GM21423 (cell line): ENCODE data around the gene DNM3.

Experiments used
- ATAC-seq: cut with Tn5 transposase; IDR thresholded peaks from one replicate; pipeline ENCODE4 v1.9.1; 2021; ENCODE audit warnings: mild to moderate bottlenecking, moderate library complexity; ENCODE audit not compliant: unreplicated experiment

Gene DNM3

DNA sequence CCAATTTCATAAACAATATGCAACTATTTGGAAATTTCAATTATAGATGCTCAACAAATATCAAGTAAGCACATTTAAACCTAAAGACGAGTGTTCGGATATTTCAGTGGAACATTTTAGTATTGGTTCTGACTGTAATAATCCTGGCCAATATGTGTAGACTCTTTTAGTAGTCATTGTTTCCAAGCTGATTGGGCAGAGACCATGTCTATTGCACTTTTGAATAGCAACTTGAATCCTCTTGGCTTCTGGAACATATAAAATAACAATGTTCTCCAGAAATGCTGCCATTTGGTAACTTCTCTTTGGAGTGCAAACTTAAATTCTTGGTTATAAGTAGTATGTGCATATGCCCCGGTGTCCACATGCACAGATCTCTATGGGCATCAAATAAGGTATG lies 373.7 kb downstream of the DNM3 start:
- ATAC-seq: no peak

- ATAC-seq: no peak
These were observed 378.7 kb downstream of the DNM3 start for GRCh38 chr1:172219966-172220365.

- no peak for ATAC-seq
These were observed 379.1 kb downstream of the DNM3 start for GRCh38 chr1:172220376-172220775.

DNA sequence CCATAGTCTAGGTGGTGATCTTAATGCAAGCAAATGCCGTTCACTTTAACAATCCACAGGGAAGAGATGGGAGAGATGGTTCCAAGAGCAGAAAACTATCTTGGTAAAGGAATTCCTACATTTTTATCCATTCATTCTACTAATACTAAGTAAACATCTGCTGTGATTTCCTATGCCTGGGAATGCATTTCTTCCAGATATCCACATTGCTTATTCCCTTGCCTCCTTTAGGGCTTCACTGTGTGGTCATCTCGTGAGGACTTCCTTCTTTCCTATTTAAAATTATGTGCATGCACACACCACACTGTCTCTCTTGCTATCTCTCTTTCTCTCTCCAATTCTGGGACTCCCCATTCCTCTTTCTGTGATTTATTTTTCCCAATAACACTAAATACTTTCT lies 380.1 kb downstream of the DNM3 start:
- ATAC-seq: no peak

GRCh38 chr1:172224871-172225270 lies 383.6 kb downstream of the DNM3 start:
- ATAC-seq: no peak

GRCh38 chr1:172229942-172230341 lies 388.6 kb downstream of the DNM3 start:
- ATAC-seq: no peak

- no peak for ATAC-seq
These were observed 389.2 kb downstream of the DNM3 start for GRCh38 chr1:172230526-172230925.

DNA sequence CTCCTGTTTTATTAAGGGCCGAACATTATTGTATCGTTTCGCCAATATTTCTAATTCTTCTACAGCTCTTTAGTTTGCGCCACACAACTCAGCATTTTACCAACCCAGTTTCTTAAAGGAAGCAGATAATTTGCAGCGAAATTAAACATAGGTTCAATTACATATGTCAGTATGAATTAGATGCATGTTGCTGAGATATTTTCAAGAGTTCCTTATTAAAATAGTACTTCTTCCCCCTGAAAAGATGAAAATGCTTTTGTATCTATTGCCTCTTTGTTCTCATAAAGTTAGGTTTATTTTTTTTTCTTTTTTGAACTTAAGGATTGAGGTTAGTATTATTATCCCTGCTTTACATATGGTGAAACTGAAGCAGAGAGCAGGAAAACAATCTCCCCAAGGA lies 395.7 kb downstream of the DNM3 start:
- ATAC-seq: no peak

- no peak for ATAC-seq
These were observed 396.9 kb downstream of the DNM3 start for GRCh38 chr1:172238158-172238557.

DNA sequence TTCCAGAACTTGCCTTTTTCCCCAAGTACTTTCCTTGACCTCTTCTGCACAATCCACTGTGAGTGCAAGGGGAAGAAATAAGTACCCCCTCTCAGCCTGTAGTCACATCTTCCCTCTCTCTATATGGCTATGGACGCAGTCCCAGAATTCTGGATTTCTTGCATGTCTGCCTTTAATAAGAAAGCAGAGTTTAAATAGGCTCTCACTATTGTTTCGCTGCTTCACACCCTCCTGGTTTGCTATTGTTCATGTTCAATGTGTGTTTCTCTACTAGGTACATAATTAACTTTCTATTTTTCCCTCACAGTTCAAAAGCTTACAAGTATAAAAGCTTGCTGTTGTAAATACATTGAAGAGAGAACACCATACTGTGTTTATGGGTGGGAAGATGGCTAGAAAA lies 397.7 kb downstream of the DNM3 start:
- ATAC-seq: no peak

- no peak for ATAC-seq
These were observed 398.6 kb downstream of the DNM3 start for GRCh38 chr1:172239901-172240300.

DNA sequence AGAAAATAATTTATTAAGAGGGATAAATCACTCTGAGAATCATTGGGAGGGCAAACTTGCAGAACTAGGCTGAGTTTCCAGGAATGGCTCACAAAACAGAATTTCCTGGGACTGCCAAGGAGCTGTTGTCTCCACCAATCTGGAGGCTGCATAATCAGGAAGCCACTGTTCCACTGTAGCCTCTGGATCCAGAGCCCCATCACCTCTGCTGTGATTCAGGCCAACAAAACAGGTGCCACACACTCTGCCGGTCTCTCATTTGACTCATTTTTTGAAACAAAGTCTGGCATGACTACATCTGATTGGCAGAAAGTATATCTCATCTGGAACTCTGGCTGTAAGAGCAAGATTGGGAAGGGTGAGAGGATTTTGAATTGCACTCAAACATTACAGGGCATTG lies 400.2 kb downstream of the DNM3 start:
- ATAC-seq: no peak

GRCh38 chr1:172244865-172245264 lies 403.6 kb downstream of the DNM3 start:
- ATAC-seq: no peak

DNA sequence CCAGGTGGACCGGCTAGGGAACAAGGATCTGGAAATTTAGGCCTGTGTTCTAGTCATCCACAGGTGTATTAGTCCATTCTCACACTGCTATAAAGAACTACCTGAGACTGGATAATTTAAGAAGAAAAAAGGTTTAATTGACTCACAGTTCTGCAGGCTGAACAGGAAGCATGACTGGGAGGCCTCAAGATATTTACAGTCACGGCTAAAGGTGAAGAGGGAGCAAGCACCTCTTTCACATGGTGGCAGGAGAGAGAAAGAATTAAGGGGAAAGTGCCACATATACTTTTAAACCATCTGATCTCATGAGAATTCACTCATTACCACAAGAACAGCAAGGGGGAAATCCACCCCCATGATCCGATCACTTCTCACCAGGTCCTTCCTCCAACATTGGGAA lies 404.5 kb downstream of the DNM3 start:
- ATAC-seq: no peak

GRCh38 chr1:172246521-172247390 lies 405.5 kb downstream of the DNM3 start:
- ATAC-seq: no peak

DNA sequence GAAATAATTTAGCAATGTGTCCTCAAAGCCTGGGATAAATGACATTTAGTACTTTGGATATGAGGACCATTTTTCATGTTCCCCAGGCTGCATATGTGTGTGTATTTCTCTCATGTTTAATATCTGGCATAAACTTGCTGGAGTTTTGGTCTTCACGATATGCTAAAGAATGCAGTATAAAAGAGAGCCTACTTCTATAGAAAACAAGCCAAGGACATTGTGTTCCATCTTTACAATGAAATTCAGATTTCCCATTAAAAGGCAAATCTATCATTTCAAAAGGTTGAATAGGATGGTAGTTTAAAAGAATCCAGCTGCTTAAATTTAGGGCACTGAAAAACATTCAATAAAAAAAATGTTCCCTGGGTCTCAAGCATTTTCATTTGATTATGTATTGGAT lies 410.2 kb downstream of the DNM3 start:
- no peak for ATAC-seq

DNA sequence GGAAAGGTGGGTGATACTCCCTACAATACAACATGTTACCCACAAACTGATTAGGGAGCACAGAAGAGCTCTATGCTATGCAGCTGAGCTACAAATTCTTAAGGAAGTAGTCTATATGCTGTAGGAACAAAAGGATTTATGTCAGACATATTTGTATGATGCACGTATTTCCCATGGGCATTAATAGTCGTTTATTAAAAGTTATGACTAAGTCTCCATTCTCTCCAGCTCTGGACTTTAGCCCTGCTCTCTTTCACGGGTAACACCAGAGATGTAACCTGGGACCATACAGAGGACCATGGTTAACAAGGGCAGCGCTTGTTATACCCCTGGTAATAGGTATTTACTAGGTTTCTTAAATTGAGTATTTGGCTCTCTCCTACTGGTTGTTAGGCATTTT lies 411.0 kb downstream of the DNM3 start:
- ATAC-seq: no peak

DNA sequence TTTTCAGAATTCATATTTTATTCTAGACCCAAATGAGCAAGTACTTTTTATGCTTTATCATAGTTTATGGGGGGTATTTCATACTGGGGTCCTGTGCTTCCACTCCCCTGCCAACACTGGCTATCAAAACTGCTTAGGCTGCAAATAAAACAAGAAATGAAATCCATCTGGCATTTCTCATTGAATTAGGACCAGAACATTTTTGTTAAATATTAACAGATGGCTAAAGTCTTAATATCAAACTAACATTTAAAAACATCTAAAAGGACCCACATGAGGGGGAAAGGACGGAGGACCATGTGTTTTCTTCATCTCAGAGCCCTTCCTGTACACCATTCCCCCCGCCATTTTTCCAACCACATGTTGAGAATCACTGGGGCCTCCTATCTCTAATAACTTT lies 411.7 kb downstream of the DNM3 start:
- ATAC-seq: no peak

DNA sequence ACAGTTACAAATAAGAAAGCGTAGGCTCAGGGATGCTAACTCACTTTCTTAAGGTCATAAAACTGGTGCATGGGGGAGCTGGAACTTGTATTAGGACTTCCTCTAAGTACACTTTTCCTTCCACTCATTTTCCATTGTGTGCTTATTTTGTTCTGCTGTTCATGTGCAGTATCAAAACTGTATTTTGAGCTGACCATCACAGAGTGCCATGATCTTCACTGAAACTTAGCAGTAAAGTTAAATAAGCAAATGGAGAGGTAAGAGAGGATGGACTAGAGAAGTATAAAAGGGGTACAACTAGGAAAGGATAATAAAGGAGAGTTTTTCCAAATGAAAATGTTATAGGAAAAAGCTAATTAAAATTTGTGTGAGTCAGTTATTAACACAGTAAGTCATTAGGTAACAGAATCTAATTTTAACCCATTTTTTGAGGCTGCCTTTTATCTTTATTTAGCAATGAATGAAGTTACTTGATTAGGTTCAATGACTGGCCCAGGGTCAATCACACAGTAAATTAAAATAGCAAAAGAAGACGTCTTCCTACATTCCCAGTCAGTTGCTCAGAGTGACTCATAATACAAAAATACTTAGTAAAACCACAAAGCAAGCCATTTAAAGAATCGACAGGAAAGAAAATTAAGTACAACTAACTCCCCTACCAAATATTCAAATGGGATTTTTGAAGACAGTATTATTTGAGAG lies 413.4 kb downstream of the DNM3 start:
- ATAC-seq: no peak

- ATAC-seq: no peak
These were observed 413.9 kb downstream of the DNM3 start for GRCh38 chr1:172255223-172255560.

GRCh38 chr1:172265905-172266304 lies 424.6 kb downstream of the DNM3 start:
- ATAC-seq: no peak

DNA sequence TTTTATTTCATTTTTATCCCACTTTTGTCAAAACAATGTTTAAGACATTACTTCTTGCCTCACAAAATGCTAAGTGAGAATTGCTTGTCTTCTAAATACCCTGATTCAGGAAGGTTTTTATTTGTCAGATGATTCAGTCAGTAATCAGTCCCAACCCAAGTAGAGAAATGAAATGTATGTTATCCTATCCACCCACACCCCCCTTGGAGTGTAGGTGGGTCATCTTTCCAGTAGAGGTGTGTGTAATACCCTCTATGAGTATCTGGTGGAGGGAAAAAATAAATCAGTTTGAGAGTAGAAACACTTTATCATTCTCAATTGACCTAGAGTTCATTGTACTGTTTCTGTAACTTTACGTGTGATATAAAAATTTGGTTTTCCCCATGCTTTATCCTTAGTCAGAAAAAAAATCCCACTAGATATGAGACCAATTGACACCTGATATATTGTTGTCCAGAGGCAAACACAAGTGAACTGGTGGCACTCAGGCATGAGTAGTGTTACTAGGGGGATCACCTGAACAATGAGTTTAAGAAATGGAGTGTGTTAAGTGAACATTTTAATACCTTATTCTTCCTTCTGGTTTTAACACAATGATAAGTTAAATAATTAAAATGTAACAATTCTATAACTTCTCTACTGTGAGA lies 425.4 kb downstream of the DNM3 start:
- no peak for ATAC-seq
